ENCODE measurements around the gene PLSCR3. TPM values are rescaled to one million over a fixed set of nuclear protein-coding genes. Genes with fewer than 3 reads are reported as not detected.

PLSCR3 gene
- 37.1 TPM for total RNA-seq

DNA sequence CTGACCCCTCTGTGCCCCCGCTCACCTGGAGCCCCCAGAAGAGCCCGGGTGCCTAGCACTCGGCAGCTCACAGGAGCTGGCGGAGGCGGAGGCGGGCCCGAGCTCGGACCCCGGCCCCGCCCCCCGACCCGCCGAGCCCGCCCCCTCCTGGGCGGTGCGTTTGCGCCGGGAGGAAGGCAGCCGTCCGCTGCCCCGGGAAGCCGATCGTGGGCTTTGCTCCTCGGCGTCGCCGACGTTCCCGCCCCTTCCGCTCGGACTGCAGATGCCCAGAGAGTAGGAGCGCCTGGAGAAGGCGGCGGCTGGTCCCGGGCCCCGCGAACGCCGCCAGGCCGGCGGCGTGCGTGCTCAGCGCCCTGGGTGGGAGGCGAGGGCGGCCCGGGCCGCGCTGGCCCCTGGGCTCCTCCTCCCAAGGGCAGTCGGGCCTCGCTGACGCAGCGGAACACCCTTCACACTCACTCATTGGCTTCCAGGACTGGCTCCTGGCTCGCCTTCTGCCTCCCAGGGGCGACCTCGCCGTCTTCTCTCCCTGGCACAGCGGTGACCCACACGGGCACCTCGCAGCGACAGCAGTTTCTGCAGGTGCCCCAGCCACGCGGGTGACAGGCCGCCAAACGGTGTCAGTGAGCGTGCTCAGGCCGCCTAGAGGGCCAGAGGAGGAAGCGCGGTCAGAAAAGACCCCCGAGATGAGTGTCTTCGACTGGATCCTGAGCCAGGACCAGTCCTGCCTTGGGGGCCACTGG lies at the start of gene PLSCR3:
PLSCR3 (minus strand) TSS at position 74 of the 740 bp plus-strand sequence. CDS start 415 bp downstream, outside the sequence.
- DNase-seq (ENCODE audit: low spot score) = peak; percentile 93
- peak; percentile 93 for ATAC-seq
- intact Hi-C loops (cut with DNase I) = no loop called here

DNA sequence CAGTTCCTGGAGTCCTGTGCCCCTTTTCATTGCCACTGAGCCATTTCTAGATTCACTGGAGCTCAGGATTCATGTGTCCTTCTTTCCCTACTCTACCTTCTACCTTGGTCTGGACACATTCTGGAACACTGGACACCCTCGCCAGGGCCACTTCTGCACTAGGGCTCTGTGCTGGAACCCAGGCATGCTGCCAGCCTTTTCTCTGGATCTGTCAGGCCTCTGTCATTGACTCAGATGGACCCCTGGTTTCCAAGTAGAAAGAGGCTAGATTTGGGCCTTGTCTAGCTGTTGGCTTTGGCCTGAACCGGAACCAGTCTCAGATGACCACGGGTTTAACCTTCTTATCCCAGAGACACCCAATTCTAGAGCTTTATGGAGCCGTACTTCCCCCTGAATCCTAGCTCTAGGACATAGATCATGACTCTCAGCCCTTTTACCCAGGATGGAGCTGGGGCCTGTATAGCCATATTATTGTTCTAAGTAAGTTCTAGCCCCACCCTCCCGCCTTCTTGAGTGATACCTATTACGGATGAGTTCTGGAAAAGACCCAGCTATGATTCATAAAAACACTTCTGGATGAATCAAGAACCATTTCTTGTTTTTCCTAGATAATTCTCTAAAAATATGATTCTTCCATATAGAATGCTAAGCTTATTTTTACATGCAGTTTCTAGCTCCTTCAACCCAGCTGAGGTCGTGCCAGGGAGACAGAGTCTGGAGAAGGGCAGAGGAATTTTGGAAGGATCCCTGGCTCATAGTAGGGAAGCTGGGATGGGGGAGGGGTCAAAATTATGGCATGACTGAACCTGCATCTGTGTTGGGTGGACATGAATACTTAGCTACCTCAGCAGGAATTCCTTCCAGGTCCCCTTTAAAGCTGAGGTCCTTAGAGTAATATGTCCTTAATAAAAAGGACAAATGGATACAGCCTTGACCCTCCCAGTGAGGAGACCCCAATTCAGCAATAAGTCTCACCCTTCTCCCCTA lies 49.5 kb upstream of the PLSCR3 start:
- DNase-seq (ENCODE audit: low spot score) (no peak), ATAC-seq (no peak)
- intact Hi-C loops (cut with DNase I) = no loop called here

DNA sequence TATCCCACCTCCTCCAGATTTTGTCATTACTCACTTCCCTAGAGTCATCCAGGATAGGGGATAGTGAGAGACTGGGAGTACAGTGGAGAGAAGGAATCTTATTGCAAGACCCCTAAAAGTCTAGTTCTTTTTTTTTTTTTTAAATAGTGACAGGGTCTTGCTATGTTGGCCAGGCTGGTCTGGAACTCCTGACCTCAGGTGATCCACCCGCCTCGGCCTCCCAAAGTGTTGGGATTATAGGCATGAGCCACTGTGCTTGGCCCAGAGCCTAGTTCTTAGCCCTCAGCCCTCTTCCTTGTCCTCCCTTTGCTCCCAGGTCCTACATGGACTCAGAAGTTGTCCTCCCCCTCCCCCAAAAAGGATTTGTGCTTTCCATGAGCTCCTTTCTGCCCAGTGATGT lies 47.8 kb upstream of the PLSCR3 start:
- DNase-seq (ENCODE audit: low spot score) = no peak
- intact Hi-C loops (cut with DNase I) = no loop called here
- ATAC-seq = no peak

DNA sequence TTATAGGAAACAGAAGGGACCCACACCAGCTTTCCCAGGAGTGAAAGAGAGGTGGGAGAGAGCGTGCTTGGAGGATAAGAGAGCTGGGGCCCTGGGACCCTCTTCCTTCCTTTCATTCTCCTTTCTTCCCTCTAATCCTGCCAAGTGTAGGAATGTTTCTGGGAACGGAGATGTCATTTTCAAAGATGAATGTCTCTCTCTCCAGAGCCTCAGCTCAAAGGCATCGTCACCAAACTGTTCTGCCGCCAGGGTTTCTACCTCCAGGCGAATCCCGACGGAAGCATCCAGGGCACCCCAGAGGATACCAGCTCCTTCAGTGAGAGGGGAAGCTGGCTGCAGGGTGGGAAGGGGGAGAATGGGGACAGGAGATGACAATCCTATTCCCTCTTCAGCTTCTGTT lies 46.9 kb upstream of the PLSCR3 start:
- ATAC-seq = no peak
- DNase-seq (ENCODE audit: low spot score) = no peak
- intact Hi-C loops (cut with DNase I) = no loop called here

DNA sequence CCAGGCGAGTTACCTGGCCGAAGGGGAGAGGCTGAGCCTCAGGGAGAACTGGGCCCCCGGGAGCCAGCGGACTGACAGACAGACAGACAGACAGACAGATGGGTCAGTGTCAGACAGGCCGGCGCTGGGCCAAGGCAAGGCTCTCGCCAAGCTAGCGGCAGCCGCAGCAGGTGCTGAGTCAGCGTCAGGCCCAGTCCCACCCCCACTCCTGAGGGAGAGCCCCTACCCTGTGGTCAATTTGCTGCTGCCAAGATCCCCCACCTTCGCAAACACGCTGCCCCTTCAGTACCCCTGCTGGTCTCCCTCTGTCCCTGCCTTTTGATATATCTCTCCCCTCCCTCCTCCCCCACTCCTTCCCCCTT lies 46.5 kb upstream of the PLSCR3 start:
- intact Hi-C loops (cut with DNase I) = no loop called here
- DNase-seq (ENCODE audit: low spot score) = no peak
- no peak for ATAC-seq

DNA sequence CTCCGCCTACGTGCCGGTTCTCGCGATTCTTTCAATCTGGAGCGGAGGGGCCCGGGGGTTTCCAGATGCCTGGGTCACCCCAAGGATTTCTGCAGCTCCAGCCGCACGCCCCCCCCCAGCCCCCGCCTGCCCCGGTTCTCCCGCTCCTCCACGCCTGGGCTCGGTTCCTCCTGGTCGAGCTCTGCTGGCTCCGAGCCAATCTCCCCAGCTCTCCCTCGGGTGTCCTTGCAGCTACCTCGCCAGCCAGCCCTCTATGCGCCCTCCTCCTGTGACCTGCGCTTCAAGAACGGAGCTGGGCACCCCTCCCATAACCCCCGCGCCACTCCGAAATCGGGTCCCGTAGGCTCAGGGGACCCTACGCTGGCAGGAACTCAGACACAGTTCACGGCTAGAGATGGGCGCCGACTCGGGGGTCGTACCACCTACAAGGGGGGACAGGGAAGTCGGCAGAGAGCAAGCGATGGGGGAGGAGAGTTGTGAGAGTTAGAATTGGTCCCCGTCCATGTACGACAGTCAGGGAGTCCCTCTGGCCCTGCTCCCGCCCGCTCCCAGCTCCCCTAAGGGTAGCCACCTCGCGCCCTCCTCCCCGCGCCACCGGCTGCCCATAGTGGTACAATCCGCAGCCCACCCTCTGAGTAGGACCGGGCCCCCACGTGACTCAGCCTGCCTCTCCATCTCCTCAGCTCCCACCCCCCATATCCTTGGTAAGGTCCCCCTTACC lies 45.9 kb upstream of the PLSCR3 start:
- DNase-seq (ENCODE audit: low spot score) (peak; percentile 79), ATAC-seq (no peak)
- intact Hi-C loops (cut with DNase I) = no loop called here

DNA sequence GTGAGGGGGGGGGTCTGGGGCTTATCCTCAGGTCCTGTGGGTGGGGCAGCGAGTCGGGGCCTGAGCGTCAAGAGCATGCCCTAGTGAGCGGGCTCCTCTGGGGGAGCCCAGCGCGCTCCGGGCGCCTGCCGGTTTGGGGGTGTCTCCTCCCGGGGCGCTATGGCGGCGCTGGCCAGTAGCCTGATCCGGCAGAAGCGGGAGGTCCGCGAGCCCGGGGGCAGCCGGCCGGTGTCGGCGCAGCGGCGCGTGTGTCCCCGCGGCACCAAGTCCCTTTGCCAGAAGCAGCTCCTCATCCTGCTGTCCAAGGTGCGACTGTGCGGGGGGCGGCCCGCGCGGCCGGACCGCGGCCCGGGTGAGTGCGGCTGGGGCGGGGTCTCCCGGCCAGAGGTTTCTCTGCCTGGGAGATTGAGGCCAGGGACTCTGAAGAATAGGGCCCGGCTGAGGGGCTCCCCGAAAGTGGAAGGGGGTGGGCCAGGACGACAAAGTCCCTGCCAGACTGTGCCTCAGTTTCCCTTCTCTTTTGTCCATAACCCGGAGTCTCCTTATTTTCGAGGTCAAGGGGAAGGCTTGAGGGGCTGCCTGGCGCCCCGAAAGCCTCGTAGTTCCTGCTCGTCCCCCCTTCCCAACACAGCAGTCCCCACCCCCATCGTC lies 45.3 kb upstream of the PLSCR3 start, which contains the start of gene FGF11:
FGF11 (plus strand) TSS at position 51 of the 651 bp plus-strand sequence; CDS start at position 160, 109 bp downstream.
- DNase-seq (ENCODE audit: low spot score) = no peak
- intact Hi-C loops (cut with DNase I) = no loop called here
- no peak for ATAC-seq

DNA sequence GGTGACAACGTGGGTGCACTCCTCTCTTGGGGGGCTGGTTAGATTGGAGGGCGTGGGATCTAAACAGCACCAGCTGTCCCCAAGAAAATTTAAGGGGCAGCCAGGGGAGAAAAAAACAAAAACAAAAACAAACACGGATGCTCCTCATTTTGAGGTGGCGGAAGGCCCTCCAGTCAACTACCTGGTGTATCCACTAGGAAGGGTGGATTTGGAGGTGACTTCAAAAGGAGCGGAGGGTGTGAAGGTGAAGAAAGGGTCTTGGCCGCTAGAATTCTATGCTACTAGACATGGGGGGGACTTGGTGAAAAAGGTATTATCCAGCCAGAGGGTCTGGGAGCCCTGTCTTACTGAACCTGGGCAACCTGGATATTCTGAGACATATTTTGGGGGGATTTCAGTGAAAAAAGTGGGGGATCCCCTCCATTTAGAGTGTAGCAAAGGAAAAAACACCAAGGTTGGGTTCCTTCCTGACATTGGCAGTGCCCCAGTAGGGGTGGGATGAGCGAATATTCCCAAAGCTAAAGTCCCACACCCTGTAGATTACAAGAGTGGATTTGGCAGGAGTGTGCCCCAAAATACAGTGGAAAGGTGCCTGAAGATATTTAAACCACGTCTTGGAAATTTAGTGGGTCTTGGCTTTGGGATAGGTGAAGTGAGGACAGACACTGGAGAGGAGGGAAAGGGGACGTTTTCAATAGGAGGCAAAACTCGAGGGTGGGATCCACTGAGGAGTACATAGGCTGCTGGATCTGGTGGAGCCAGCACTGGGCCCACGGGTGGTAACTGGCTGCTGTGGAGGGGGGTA lies 44.5 kb upstream of the PLSCR3 start:
- no peak for ATAC-seq
- intact Hi-C loops (cut with DNase I) = no loop called here
- no peak for DNase-seq (ENCODE audit: low spot score)

DNA sequence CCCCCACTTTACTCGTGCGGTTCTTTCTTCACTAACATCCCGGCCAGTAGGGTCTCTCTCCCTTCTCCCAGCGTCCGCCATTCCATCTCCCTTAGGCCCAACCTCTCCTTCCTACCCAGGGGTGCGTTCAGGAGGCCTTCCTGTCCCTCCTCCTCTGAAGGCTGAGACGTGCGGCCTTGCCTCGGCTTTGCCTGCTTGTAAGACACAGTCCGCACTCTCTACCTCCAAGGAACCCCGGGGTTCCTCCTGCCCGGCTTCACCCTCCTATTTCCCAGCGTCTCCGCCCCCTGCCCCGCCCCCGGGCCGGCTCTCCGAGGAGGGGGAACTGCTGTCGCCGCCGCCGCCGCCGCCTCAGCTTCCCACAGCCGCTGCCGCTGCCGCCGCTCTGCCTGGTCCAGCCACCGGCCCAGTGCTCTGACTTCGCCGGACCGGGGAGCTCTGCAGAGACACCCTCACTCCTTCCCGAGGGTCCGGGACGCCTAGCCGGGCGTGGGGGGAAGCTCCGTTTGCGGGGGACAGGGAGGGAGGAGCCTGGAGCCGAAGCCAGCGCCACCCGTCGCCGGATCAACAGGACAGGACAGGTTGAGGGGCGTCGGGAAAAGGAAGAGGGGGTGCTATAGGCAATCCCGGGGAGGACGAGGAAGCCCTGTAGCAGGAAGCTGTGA lies 43.8 kb upstream of the PLSCR3 start:
- ATAC-seq = peak; percentile 21
- intact Hi-C loops (cut with DNase I) = no loop called here
- peak; percentile 86 for DNase-seq (ENCODE audit: low spot score)

DNA sequence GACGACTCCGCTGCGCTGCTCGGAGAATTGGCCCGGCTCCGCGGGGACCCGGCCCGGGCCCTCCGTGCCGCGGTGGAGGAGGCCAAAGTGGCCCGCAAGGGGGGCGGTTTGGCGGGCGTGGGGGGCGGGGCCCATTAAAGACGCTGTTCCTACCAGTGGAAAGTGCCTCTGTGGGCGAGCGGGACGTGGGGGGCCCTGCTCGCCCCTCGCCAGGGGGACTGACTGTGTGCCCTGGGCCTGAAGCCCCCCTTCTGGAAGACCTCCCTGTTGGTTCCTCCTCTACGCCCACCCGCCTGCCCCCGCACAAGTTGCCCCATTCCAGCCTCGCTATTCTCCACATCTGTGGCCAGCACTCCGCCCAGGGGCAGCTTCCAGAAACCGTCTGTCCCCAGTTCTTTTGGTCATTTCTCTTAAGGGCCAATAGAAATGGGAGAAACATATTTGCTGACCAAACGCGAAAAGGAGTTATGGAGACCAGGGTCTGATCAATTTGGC lies 43.1 kb upstream of the PLSCR3 start:
- DNase-seq (ENCODE audit: low spot score) (no peak), ATAC-seq (no peak)
- intact Hi-C loops (cut with DNase I) = no loop called here

DNA sequence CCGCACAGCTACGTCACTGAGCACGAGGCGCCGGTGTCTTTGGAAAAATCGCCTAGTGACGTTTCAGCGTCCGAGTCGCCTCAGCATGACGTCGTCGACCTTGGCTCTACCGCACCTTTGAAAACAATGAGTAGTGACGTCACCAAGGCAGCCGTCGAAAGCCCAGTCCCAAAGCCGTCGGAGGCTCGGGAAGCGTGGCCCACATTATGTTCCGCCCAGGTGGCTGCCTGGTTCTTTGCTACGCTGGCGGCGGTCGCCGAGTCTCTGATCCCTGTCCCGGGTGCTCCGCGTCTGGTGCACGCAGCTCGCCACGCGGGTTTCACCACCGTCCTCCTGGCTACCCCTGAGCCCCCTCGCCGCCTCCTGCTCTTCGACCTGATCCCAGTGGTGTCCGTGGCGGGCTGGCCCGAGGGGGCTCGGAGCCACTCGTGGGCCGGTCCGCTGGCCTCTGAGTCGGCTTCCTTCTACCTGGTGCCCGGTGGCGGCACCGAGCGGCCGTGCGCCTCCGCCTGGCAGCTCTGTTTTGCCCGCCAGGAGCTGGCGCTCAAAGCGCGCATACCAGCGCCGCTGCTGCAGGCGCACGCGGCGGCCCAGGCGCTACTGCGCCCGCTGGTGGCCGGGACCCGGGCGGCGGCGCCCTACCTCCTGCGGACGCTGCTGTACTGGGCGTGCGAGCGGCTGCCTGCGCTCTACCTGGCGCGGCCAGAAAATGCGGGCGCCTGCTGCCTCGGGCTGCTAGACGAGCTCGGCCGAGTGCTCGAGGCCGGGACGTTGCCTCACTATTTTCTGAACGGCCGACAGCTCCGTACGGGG lies 42.4 kb upstream of the PLSCR3 start:
- ATAC-seq = peak; percentile 55
- peak; percentile 83 for DNase-seq (ENCODE audit: low spot score)
- intact Hi-C loops (cut with DNase I) = no loop called here

DNA sequence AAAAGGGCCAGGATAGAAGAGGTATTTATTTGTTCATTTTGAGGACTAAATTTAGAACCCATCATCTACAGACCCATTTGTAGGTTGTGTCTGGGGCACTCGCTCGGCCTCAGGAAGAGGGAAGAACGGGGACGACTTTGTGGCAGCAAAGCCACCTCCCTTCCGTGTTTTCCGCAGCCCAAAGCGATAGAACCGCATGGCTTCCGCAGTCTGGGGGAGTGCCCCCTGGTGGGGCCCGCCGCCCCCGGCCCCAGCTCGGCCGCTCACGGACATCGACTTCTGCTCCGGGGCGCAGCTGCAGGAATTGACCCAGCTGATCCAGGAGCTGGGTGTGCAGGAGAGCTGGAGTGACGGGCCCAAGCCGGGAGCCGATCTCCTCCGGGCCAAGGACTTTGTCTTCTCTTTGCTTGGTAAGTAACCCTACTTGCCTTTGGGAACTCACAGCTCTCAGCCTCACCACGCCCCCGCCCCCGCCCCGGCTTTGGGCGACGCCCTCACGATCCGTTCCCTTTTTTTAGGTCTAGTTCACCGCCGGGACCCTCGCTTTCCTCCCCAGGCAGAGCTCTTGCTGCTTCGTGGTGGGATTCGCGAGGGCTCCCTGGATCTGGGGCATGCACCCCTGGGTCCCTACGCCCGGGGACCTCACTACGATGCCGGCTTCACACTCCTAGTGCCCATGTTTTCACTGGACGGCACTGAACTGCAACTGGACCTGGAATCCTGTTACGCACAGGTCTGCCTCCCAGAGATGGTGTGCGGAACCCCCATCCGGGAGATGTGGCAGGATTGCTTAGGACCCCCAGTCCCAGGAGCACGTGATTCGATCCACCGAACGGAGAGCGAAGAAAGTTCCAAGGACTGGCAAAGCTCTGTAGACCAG lies 41.6 kb upstream of the PLSCR3 start:
- intact Hi-C loops (cut with DNase I) = no loop called here
- no peak for DNase-seq (ENCODE audit: low spot score)
- peak; percentile 15 for ATAC-seq

DNA sequence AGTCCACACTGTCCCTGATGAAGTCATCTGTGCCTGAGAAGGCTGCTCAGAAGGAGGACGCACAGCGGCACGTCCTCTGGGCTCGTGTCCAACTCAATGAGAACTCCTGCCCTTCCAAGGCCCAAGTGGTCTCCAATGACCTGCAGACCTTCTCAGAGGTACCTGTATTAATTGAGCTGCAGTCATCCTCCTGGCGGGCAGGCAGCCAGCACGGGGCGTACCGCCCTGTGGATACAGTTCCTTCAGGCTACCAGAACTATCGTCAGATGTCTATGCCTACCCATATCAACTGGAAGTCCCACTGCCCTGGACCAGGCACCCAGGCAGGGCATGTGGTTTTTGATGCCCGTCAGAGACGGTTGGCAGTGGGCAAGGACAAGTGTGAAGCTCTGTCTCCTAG lies 38.0 kb upstream of the PLSCR3 start:
- intact Hi-C loops (cut with DNase I) = no loop called here
- no peak for DNase-seq (ENCODE audit: low spot score)
- ATAC-seq = no peak

DNA sequence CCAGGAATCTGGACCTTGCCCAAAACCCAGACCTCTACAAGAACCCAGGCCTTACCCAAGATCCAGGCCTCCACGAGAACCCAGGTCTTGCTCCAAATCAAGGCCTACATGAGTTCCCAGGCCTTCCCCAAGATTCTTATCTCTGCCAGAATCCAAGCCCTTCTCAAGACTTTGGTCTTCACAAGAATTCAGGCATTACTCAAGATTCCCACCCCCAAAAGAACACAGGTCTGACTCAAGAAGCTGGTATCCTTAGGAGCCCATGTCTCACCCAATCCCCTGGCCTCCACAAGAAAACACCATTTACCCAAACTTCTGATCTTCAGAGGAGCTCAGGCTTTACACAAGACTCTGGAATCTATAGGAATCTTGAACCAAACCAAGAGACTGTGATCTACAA lies 36.9 kb upstream of the PLSCR3 start:
- intact Hi-C loops (cut with DNase I) = no loop called here

DNA sequence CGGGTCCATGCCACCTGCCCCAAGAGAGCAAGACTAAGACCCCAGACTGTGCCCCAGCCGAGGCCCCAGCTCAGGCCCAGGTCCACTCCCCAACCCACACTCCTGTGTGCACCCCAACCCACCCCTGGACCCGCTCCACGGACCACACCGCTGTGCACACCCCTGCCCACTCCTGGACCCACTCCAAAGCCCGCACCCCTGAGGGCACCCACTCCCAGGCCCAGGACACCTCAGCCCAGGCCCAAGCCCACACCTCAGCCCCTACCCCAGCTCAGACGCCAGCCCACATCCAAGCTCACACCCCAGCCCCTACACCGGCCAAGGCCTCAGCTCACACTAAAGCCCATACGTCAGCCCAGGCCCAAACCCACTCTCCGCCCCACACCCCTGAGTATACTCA lies 35.4 kb upstream of the PLSCR3 start:
- no peak for DNase-seq (ENCODE audit: low spot score)
- no peak for ATAC-seq
- intact Hi-C loops (cut with DNase I) = no loop called here

More for the DNA sequence above, 36.9 kb upstream of the PLSCR3 start:
- ATAC-seq (no peak), DNase-seq (ENCODE audit: low spot score) (no peak)

DNA sequence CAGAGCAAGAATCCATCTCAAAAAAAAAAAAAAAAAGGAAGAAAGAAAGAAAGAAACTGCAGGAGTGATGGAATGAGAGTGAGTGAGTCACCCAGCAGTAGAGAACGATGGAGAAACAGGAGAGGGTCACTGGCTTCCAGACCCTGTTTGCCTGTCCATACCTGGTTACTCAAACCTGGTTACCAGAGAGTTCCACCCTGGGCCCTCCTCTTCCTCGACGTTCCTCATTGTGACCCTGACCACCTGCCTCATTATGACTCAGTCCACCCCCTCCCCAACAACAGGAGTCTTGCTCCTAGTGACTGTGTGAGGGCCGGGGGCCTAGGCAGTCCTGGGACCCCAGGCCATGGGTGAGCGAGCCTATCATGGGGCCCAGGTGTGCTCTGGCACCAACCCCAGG lies 34.2 kb upstream of the PLSCR3 start, which contains the start of gene SPEM3:
SPEM3 (plus strand) TSS at position 301 of the 400 bp plus-strand sequence; CDS start at position 347, 46 bp downstream.
- ATAC-seq (no peak), DNase-seq (ENCODE audit: low spot score) (no peak)
- intact Hi-C loops (cut with DNase I) = no loop called here

Measured in sciatic nerve (tissue), 2 donors.